HG03442 (cell line): Measurements from ENCODE around the gene ADI1.
"Not testable (repeated sequence)": the region's sequence is repeated elsewhere in the genome, so short reads cannot be mapped to it uniquely, and the experiment has no call there.

Experiments
- ATAC-seq: cut with Tn5 transposase; IDR thresholded peaks from one replicate; pipeline ENCODE4 v1.9.1; 2021; ENCODE audit warnings: mild to moderate bottlenecking, moderate library complexity; ENCODE audit not compliant: unreplicated experiment

The ADI1 gene

GRCh38 chr2:3464401-3465005 is 54.8 kb downstream of the ADI1 start:
- no peak for ATAC-seq

DNA sequence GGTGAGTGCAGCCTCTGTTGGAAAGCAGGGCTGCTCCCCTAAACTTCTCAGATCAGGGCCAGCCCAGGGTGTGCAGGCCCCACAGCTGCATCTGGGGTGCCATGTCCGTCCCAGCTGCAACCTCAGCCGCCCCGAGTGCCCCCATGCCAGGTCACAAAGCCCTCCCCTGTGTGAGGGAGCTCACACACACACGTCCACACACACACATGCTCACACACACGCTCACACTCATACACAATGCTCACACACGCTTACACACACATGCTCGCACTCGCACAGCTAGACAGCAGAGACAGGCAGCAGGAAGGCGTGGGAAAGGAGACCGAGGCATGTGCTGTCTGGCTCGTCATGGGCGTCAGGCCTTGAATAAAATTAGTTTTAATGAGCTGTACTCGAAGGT is 55.4 kb downstream of the ADI1 start:
- ATAC-seq, result no peak

DNA sequence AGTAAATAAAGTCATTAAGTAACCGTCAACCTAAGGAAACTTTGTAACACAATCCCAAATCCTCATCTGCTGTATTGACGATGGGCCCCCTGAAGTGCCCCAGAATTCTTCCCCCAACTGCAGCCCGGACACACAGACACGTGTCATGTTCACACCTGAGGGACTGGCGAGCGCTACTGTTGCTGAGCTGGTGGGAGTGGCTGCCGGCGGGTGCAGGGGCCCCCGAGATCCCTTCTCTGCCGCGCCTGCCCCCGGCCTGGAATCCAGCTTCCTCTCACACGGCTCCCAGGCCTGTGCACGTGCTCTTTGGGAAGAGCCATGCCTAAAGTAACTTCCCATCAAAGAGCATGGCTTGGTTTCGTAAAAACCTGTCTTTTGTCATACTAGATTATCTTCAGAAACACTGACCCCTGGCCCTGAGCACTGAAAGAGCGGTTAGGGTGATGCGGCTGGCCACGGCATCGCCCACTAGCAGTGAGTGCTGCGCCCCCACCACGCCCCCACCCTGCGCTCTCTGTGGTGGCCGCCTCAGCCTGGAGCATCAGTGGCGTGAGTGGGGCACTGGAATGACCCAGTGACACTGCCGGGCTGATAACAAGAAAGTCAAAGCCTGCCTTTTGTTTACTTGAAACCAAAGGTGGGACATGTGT is 56.0 kb downstream of the ADI1 start:
- no peak for ATAC-seq

GRCh38 chr2:3462493-3463104 is 56.7 kb downstream of the ADI1 start:
- no peak for ATAC-seq

- peak; percentile 58 for ATAC-seq
These were observed 57.4 kb downstream of the ADI1 start for GRCh38 chr2:3461801-3462492.

- ATAC-seq, result no peak
These were observed 58.2 kb downstream of the ADI1 start for GRCh38 chr2:3460831-3461800.

DNA sequence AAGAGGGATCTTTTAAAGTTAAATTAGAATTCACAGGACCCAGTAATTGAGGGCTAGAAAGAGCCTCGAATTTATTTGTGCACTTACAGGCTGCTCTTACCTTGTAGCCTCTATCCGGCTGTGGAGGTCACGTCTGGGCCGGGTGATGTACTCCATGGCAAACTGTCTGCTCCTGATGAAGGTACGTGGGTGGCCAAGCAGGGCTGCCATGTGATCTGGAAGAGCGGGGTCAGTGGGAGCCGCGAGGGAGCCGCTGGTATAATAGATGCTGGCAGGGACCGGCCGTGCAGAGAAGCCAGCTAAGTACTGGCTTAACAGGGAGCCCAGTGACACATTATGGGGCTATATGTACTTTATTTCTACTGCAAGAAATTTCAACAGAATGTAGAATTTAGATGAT is 59.2 kb downstream of the ADI1 start:
- no peak for ATAC-seq

DNA sequence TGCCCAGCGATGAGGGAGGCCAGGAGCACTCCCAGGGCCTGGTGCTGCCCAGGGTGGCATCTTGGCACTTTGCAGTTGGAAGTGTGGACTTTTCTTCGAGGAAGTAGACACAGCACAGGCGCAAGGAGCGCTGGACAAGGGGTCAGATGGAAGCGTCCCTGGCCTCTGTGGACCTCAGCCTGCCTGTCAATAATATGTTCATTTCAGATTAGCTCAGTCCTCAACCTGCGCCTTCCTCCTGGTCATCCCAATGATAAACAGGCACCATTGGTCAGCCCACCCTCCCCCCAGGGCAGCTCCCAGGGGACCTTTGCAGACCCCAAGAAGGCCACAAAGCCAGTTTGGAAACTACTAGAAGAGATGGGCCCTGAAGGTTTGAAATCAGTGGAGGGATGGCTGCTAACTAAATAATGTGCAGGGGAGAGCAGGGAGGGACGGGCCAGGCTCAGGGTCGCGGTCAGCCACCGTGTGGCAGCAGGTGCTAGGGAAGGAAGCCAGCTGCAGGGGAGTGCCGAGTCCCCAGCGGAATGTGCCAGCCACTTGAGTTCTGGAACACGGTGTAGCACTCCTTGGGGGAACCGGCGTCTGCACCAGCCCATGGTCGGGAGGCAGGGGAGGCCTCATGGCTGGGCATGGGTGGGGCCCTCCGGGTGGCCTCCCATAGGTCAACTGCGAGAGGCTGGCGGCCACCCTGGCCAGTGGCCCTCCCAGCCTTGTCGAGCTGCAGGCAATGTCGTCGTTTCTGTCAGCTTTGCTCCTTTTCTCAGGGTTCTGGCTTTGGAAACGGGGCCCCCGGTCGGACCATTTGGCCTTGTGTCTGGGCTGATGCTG is 59.9 kb downstream of the ADI1 start:
- no peak for ATAC-seq

GRCh38 chr2:3458396-3459184 is 60.7 kb downstream of the ADI1 start:
- ATAC-seq, result no peak

DNA sequence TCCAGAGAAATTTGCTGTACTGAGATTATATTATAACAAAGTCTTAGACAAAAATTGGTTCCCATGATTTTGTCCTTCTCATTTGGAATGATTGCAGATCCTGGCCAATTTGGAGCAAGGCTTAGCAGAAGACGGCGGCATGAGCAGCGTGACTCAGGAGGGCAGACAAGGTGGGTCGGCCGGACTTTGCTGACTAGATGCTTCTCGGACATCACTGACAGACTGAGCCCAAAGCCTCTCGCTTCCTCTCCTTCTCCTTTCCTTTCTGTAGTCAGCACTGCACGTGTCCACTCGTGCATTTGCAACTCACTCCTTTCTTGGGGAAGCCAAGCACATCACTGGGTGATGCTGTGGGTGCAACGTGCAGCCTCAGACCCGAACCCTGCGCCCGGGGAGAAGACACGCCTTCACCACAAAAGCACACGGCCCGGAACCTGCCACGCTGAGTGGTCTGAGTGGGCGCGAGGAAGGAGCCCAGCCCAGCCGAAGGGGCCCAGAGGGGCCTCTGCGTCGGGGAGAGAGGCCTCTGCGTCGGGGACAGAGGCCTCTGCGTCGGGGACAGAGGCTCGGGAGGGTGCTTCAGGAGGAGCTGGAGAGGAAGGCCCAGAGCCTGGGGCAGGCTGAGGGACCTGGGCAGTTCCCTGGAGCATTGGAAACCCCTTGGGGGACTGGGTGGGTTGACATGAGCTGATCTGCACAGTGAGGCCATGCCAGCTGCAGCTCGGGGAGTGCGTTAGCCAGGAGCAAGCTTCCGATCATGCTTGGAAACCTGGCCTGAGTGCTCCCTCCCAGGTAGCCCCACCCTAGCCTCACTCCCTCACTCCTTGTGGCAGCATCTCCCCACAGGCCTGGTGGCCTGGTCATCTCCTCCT is 61.6 kb downstream of the ADI1 start:
- ATAC-seq, result no peak

DNA sequence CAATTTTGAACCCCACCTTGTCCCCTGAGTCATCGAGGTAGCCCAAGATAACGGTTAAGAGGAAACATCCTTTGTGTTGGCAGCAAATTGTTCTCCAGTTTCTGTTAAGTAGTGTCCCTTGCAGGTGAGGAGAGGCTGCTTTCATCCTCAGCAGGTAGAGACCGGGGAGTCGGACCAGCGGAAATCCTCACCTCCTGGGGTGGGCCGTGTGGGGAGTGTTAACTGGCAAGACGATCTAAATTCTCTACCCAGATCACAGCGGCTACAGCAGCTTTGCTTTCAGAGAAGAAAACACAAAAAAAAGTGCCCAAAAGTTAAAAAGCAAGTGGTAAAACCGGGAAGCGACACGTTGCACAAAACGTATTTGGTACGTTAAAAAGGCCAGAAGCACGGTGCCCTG is 63.2 kb downstream of the ADI1 start:
- no peak for ATAC-seq

DNA sequence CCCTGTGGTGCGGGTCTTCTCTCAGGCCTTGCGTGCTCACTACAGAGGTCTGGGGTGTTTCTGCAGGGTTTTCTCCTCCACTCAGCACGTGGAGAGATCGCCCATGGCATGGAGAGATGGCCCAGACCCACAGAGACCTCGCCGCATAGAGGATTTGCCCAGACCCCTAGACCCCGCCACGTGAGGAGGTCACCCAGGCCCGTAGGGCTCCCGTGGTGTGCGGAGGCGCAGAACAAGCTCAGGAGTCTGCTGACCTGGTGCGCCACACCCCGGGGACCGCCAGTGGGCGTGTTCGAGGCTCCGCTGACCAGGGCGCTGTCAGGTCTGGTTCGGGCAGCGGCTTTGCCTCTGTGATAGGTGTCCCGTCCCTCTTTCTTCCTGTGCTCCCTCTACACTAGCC is 64.5 kb downstream of the ADI1 start:
- ATAC-seq, result no peak

DNA sequence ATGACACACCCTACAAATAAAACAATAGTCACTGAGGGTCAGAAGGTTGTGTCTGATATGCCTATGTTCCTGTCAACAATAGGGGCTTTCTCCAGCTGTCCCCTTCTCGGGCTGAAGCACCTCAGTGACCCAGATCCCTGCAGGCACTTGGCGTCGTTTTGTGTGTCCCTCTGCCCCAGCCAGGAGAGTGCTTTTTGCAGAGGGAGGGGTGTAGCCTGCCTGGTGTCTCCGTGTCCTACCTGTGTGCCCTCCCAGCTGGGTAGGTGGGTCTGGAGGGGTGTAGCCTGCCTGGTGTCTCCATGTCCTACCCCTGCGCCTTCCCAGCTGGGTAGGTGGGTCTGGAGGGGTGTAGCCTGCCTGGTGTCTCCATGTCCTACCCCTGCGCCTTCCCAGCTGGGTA is 65.3 kb downstream of the ADI1 start:
- not testable (repeated sequence) for ATAC-seq

GRCh38 chr2:3453190-3453999 is 65.9 kb downstream of the ADI1 start:
- ATAC-seq, result no peak

DNA sequence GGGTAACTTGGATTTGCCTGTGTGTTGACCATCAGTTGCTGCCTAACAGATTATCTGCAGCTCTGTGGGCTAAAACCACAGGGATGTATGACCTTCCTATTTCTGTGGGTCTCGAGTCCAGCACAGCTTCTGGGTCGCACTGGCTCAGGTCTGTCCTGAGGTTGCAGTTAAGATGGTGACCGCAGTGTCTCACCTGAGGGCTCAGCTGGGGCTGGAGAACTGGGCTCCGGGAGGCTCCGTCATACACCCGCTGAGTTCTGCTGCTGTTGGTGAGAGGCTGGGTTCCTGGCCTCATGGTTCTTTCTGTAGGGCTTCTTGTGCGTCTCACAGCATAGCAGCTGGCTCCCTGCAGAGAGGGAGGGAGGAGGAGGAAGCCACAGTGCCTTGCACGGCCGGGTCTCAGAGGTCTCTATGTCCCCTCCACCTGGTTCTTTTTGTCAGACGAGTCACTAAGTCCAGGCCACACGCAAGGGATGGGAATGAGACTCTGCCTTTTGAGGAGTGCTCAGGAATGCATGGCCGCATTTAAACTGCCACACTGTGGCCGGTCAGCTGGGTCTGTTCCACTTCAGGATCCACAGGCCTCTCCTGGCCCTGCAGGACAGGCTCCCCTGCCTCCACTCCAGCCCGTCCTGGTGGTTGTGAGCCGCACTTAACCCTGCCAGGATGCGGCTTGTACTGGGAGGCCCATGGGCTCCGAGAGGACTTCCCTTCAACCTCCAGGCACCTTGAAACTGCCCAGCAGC is 67.2 kb downstream of the ADI1 start:
- no peak for ATAC-seq

- ATAC-seq, result no peak
These were observed 68.2 kb downstream of the ADI1 start for GRCh38 chr2:3451169-3451568.
